WTC11 (cell line): ENCODE measurements around the gene TPPP3. TPM values are rescaled to one million over a fixed set of nuclear protein-coding genes. Genes with fewer than 3 reads are reported as not detected.

Experiments
- ATAC-seq: fragments of 200-7000 bp; cut with Tn5 transposase; 2 replicates; pipeline ENCODE4 v1.10.0; 2021; ENCODE audit warnings: mild to moderate bottlenecking, moderate library complexity
- CTCF ChIA-PET: fragments of 300-600 bp; sonication (Branson Sonifier 250); formaldehyde crosslinking; loops from one replicate; lab custom pipeline; 2021; ENCODE audit warnings: antibody characterized with exemption; lab: Charles Lee
- POLR2A ChIA-PET: fragments of 350-600 bp; sonication (Branson Sonifier 250); formaldehyde crosslinking; loops from one replicate; lab custom pipeline; 2021; ENCODE audit warnings: antibody characterized with exemption; lab: Charles Lee
- DNase-seq: peaks from one replicate; pipeline ENCODE4 v3.0.0; 2021; ENCODE audit warnings: low spot score
- H3K27ac Mint-ChIP-seq: 2 replicates; pipeline ENCODE4 v1.8.0; 2021; ENCODE audit warnings: mixed read lengths
- H3K27me3 Mint-ChIP-seq: 2 replicates; pipeline ENCODE4 v1.8.0; 2021; ENCODE audit warnings: low read depth, mild to moderate bottlenecking, moderate library complexity, mixed read lengths
- H3K36me3 Mint-ChIP-seq: 2 replicates; pipeline ENCODE4 v1.8.0; 2021; ENCODE audit warnings: mixed read lengths
- H3K4me1 Mint-ChIP-seq: 2 replicates; pipeline ENCODE4 v1.8.0; 2022; ENCODE audit warnings: mixed read lengths
- H3K4me3 Mint-ChIP-seq: 2 replicates; pipeline ENCODE4 v1.8.0; 2021; ENCODE audit warnings: mild to moderate bottlenecking, moderate library complexity, mixed read lengths
- H3K9me3 Mint-ChIP-seq: 2 replicates; pipeline ENCODE4 v1.8.0; 2021; ENCODE audit warnings: mixed read lengths
- ATF2 ChIP-seq: sonication (generic); formaldehyde crosslinking; IDR thresholded peaks from 2 replicates; pipeline ENCODE4 v1.8.1; 2022; ENCODE audit warnings: low read depth, missing genetic modification reagents, borderline replicate concordance
- E2F5 ChIP-seq: sonication (generic); formaldehyde crosslinking; IDR thresholded peaks from 2 replicates; pipeline ENCODE4 v1.8.1; 2022; ENCODE audit warnings: mild to moderate bottlenecking, moderate library complexity, missing genetic modification reagents
- ESRRA ChIP-seq: sonication (generic); formaldehyde crosslinking; IDR thresholded peaks from 2 replicates; pipeline ENCODE4 v1.8.1; 2022; ENCODE audit warnings: mild to moderate bottlenecking, missing genetic modification reagents, borderline replicate concordance
- FOXK1 ChIP-seq: sonication (generic); formaldehyde crosslinking; IDR thresholded peaks from 2 replicates; pipeline ENCODE4 v1.8.0; 2022; ENCODE audit warnings: mild to moderate bottlenecking, moderate library complexity, missing genetic modification reagents
- GABPB1 ChIP-seq: sonication (generic); formaldehyde crosslinking; IDR thresholded peaks from 2 replicates; pipeline ENCODE4 v1.8.1; 2023; ENCODE audit warnings: mild to moderate bottlenecking, missing genetic modification reagents
- GRHL2 ChIP-seq: fragments of 250-450 bp; sonication (Bioruptor Pico); IDR thresholded peaks from 2 replicates; pipeline ENCODE4 v1.8.0; 2022; ENCODE audit warnings: mild to moderate bottlenecking, moderate library complexity; ENCODE audit not compliant: insufficient replicate concordance, severe bottlenecking
- KAT7 ChIP-seq: sonication (generic); formaldehyde crosslinking; IDR thresholded peaks from 2 replicates; pipeline ENCODE4 v1.8.1; 2023; ENCODE audit warnings: missing genetic modification reagents, mild to moderate bottlenecking, borderline replicate concordance
- MAX ChIP-seq: sonication (generic); formaldehyde crosslinking; IDR thresholded peaks from 2 replicates; pipeline ENCODE4 v1.8.0; 2022; ENCODE audit warnings: mild to moderate bottlenecking, missing genetic modification reagents
- MYBL2 ChIP-seq: sonication (generic); formaldehyde crosslinking; IDR thresholded peaks from 2 replicates; pipeline ENCODE4 v1.8.1; 2023; ENCODE audit warnings: mild to moderate bottlenecking, moderate library complexity, missing genetic modification reagents
- NFE2L1 ChIP-seq: sonication (generic); formaldehyde crosslinking; IDR thresholded peaks from 2 replicates; pipeline ENCODE4 v1.8.1; 2023; ENCODE audit warnings: missing genetic modification reagents
- NFYB ChIP-seq: sonication (generic); formaldehyde crosslinking; conservative IDR thresholded peaks from 2 replicates; pipeline ENCODE4 v1.8.0; 2022; ENCODE audit warnings: low read depth, missing genetic modification reagents
- NR3C1 ChIP-seq: sonication (generic); formaldehyde crosslinking; conservative IDR thresholded peaks from 2 replicates; pipeline ENCODE4 v1.8.1; 2023; ENCODE audit warnings: low read depth, mild to moderate bottlenecking, missing genetic modification reagents
- SMAD3 ChIP-seq: sonication (generic); formaldehyde crosslinking; IDR thresholded peaks from 2 replicates; pipeline ENCODE4 v1.8.0; 2022; ENCODE audit warnings: missing genetic modification reagents, mild to moderate bottlenecking, borderline replicate concordance
- SP1 ChIP-seq: sonication (generic); formaldehyde crosslinking; conservative IDR thresholded peaks from 2 replicates; pipeline ENCODE4 v1.8.1; 2022; ENCODE audit warnings: missing genetic modification reagents
- USF1 ChIP-seq: sonication (generic); formaldehyde crosslinking; IDR thresholded peaks from 2 replicates; pipeline ENCODE4 v1.8.0; 2022; ENCODE audit warnings: mild to moderate bottlenecking, missing genetic modification reagents
- total RNA-seq: library from RNA; stranded (reverse); gene quantifications from 3 replicates; pipeline ENCODE4 v1.2.3, GENCODE V29; 2021
- TF ChIP-seq, protein P1 (sequence below): sonication (generic); formaldehyde crosslinking; IDR thresholded peaks from 2 replicates; pipeline ENCODE4 v1.8.0; 2022; ENCODE audit warnings: mild to moderate bottlenecking, missing genetic modification reagents
- TF ChIP-seq, protein P2 (sequence below): sonication (generic); formaldehyde crosslinking; IDR thresholded peaks from 2 replicates; pipeline ENCODE4 v1.8.0; 2022; ENCODE audit warnings: missing genetic modification reagents

The TPPP3 gene
- total RNA-seq, 1 experiment from 2014 or later = 0.74 TPM

GRCh38 chr16:67404740-67405226 is 11.5 kb upstream of the TPPP3 start (continued):
- TF ChIP-seq NFYB (CRISPR knock-in tag) (no peak), SMAD3 (CRISPR knock-in tag) (no peak), ESRRA (CRISPR knock-in tag) (no peak), E2F5 (CRISPR knock-in tag) (no peak), GRHL2 (no peak), ATF2 (CRISPR knock-in tag) (no peak)
- TF ChIP-seq, protein P1, sequence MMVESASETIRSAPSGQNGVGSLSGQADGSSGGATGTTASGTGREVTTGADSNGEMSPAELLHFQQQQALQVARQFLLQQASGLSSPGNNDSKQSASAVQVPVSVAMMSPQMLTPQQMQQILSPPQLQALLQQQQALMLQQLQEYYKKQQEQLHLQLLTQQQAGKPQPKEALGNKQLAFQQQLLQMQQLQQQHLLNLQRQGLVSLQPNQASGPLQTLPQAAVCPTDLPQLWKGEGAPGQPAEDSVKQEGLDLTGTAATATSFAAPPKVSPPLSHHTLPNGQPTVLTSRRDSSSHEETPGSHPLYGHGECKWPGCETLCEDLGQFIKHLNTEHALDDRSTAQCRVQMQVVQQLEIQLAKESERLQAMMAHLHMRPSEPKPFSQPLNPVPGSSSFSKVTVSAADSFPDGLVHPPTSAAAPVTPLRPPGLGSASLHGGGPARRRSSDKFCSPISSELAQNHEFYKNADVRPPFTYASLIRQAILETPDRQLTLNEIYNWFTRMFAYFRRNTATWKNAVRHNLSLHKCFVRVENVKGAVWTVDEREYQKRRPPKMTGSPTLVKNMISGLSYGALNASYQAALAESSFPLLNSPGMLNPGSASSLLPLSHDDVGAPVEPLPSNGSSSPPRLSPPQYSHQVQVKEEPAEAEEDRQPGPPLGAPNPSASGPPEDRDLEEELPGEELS (CRISPR knock-in tag) = no peak

- no peak for ATAC-seq
- Mint-ChIP-seq H3K9me3 (no peaks in the 10 kb centered on the region), H3K4me1 (peaks cover 36% of the 10 kb centered on the region), H3K27ac (no peak overlapping the region), H3K27me3 (peaks cover 21% of the 10 kb centered on the region), H3K4me3 (no peak overlapping the region)
- DNase-seq = no peak
- POLR2A ChIA-PET = no interaction called here
- CTCF ChIA-PET = interaction anchor here (0.7 to 7.0 kb wide), 3 partner anchors 10 to 117 kb away, joined by 3 to 36 read pairs (median 5); partner anchors contain the start of gene TPPP3
- TF ChIP-seq GABPB1 (CRISPR knock-in tag) (no peak), GRHL2 (no peak), SP1 (CRISPR knock-in tag) (no peak), NR3C1 (CRISPR knock-in tag) (no peak), E2F5 (CRISPR knock-in tag) (no peak), MYBL2 (CRISPR knock-in tag) (no peak), KAT7 (CRISPR knock-in tag) (no peak), MAX (CRISPR knock-in tag) (no peak), FOXK1 (CRISPR knock-in tag) (no peak), USF1 (CRISPR knock-in tag) (no peak), NFE2L1 (CRISPR knock-in tag) (no peak)
- TF ChIP-seq, protein P2, sequence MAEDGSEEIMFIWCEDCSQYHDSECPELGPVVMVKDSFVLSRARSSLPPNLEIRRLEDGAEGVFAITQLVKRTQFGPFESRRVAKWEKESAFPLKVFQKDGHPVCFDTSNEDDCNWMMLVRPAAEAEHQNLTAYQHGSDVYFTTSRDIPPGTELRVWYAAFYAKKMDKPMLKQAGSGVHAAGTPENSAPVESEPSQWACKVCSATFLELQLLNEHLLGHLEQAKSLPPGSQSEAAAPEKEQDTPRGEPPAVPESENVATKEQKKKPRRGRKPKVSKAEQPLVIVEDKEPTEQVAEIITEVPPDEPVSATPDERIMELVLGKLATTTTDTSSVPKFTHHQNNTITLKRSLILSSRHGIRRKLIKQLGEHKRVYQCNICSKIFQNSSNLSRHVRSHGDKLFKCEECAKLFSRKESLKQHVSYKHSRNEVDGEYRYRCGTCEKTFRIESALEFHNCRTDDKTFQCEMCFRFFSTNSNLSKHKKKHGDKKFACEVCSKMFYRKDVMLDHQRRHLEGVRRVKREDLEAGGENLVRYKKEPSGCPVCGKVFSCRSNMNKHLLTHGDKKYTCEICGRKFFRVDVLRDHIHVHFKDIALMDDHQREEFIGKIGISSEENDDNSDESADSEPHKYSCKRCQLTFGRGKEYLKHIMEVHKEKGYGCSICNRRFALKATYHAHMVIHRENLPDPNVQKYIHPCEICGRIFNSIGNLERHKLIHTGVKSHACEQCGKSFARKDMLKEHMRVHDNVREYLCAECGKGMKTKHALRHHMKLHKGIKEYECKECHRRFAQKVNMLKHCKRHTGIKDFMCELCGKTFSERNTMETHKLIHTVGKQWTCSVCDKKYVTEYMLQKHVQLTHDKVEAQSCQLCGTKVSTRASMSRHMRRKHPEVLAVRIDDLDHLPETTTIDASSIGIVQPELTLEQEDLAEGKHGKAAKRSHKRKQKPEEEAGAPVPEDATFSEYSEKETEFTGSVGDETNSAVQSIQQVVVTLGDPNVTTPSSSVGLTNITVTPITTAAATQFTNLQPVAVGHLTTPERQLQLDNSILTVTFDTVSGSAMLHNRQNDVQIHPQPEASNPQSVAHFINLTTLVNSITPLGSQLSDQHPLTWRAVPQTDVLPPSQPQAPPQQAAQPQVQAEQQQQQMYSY = no peak
- TF ChIP-seq, all 79 proteins: peak for 0
- H3K36me3 Mint-ChIP-seq = no peaks in the 10 kb centered on the region
Measured at GRCh38 chr16:67403976-67404555, 10.8 kb upstream of the TPPP3 start.
